Neuronal stem cell (in vitro differentiated cells): ENCODE data around the gene GPATCH8.

ENCODE experiments used
- DNase-seq: peaks from one replicate; pipeline ENCODE4 v3.0.0-alpha.2; 2013; ENCODE audit warnings: low spot score
- H2AFZ ChIP-seq: one replicate; pipeline ENCODE4 v1.6.1; 2013; ENCODE audit warnings: mild to moderate bottlenecking, low read length, inconsistent platforms
- H2AK5ac ChIP-seq: 2 replicates; pipeline ENCODE4 v1.6.1; 2013; ENCODE audit warnings: low read depth, mild to moderate bottlenecking, inconsistent platforms, low read length, moderate library complexity, mixed read lengths
- H2BK120ac ChIP-seq: 2 replicates; pipeline ENCODE4 v1.6.1; 2013; ENCODE audit warnings: low read depth, mild to moderate bottlenecking, inconsistent platforms, low read length, moderate library complexity, mixed read lengths
- H2BK12ac ChIP-seq: one replicate; pipeline ENCODE4 v1.6.1; 2013; ENCODE audit warnings: low read length, inconsistent platforms
- H2BK15ac ChIP-seq: 2 replicates; pipeline ENCODE4 v1.6.1; 2013; ENCODE audit warnings: mild to moderate bottlenecking, low read length, inconsistent platforms, mixed read lengths
- H2BK5ac ChIP-seq: one replicate; pipeline ENCODE4 v1.6.1; 2013; ENCODE audit warnings: inconsistent platforms, mild to moderate bottlenecking, low read length, moderate library complexity
- H3K14ac ChIP-seq: one replicate; pipeline ENCODE4 v1.6.1; 2013; ENCODE audit warnings: low read length, inconsistent platforms
- H3K18ac ChIP-seq: 2 replicates; pipeline ENCODE4 v1.6.1; 2013; ENCODE audit warnings: low read length, inconsistent platforms
- H3K23ac ChIP-seq: 2 replicates; pipeline ENCODE4 v1.6.1; 2013; ENCODE audit warnings: low read depth, mild to moderate bottlenecking, mixed read lengths, low read length, inconsistent platforms; ENCODE audit not compliant: poor library complexity
- H3K27ac ChIP-seq: replicated peaks from 3 replicates; pipeline ENCODE4 v1.5.1; 2013; ENCODE audit warnings: low read length, inconsistent platforms
- H3K27me3 ChIP-seq, 3 experiments: 2 replicates each; pipeline ENCODE4 v1.6.1; 2013; ENCODE audit warnings: low read length in 3 of 3, mild to moderate bottlenecking in 2 of 3, inconsistent platforms in 1 of 3, low read depth in 1 of 3, mixed read lengths in 1 of 3, moderate library complexity in 1 of 3; ENCODE audit not compliant: control insufficient read depth in 3 of 3, insufficient read depth in 3 of 3
- H3K36me3 ChIP-seq, 2 donors: replicated peaks in 1 of 2; 2 replicates each; pipeline ENCODE4 v1.6.1; 2013; ENCODE audit warnings: low read length in 2 of 2; ENCODE audit not compliant: control insufficient read depth in 2 of 2, insufficient read depth in 2 of 2
- H3K4ac ChIP-seq: 2 replicates; pipeline ENCODE4 v1.6.1; 2013; ENCODE audit warnings: inconsistent platforms, mild to moderate bottlenecking, low read length, moderate library complexity
- H3K4me1 ChIP-seq, 2 donors: 1 replicate in 1 of 2; 2 replicates in 1 of 2; pipeline ENCODE4 v1.6.1; 2013; ENCODE audit warnings: low read length in 2 of 2, low read depth in 1 of 2; ENCODE audit not compliant: control insufficient read depth in 2 of 2, insufficient read depth in 1 of 2
- H3K4me2 ChIP-seq: one replicate; pipeline ENCODE4 v1.6.1; 2013; ENCODE audit warnings: mild to moderate bottlenecking, low read length, inconsistent platforms; ENCODE audit not compliant: insufficient read depth, poor library complexity, severe bottlenecking
- H3K4me3 ChIP-seq, 2 donors: 2 replicates each; pipeline ENCODE4 v1.5.1; 2013; ENCODE audit warnings: low read length in 2 of 2, mild to moderate bottlenecking in 2 of 2, inconsistent platforms in 1 of 2, moderate library complexity in 1 of 2
- H3K79me1 ChIP-seq: one replicate; pipeline ENCODE4 v1.6.1; 2013; ENCODE audit warnings: low read depth, mild to moderate bottlenecking, inconsistent platforms, low read length, moderate library complexity
- H3K9ac ChIP-seq: one replicate; pipeline ENCODE4 v1.6.1; 2013; ENCODE audit warnings: mild to moderate bottlenecking, low read depth, low read length, inconsistent platforms; ENCODE audit not compliant: poor library complexity
- H3K9me3 ChIP-seq, 2 donors: replicated peaks in 1 of 2; 2 replicates each; pipeline versions ENCODE3 to v1.6.1; 2013; ENCODE audit warnings: low read length in 2 of 2, mild to moderate bottlenecking in 2 of 2, inconsistent platforms in 1 of 2, low read depth in 1 of 2, mixed read lengths in 1 of 2, moderate library complexity in 1 of 2; ENCODE audit not compliant: control insufficient read depth in 2 of 2, insufficient read depth in 1 of 2
- H4K8ac ChIP-seq: one replicate; pipeline ENCODE4 v1.6.1; 2013; ENCODE audit warnings: low read depth, mild to moderate bottlenecking, inconsistent platforms, low read length, moderate library complexity
- H4K91ac ChIP-seq: one replicate; pipeline ENCODE4 v1.6.1; 2013; ENCODE audit warnings: low read length, low read depth, mild to moderate bottlenecking, inconsistent platforms; ENCODE audit not compliant: poor library complexity
- WGBS, 2 donors: extraction: QIAGEN DNeasy Blood & Tissue Kit; methylation state at CpG; one replicate each; pipeline ENCODE4 v1.1.7; 2013; ENCODE audit warnings: missing lambda C conversion rate in 2 of 2, mixed read lengths in 1 of 2; ENCODE audit not compliant: insufficient read length in 2 of 2, insufficient replicate concordance in 1 of 2; ENCODE audit errors: extremely low coverage in 2 of 2; 5-methylcytosine and 5-hydroxymethylcytosine counted together

GPATCH8 gene

GRCh38 chr17:44363613-44364159 is 139.5 kb downstream of the GPATCH8 start, which contains the start of gene FAM171A2:
FAM171A2 (minus strand) TSS chr17:44363853; CDS start chr17:44363714, 139 bp downstream.
- H2AFZ ChIP-seq = peak within 1 kb of the TSS; percentile 91
- peak within 1 kb of the TSS; percentile 78 for H3K4ac ChIP-seq
- peak within 1 kb of the TSS; percentile 98 for H2BK5ac ChIP-seq
- peak within 1 kb of the TSS; percentile 81 for H3K4me2 ChIP-seq
- peak; percentile 75 for DNase-seq
- peak within 1 kb of the TSS; percentile 85 for H3K9ac ChIP-seq
- H3K27me3 ChIP-seq = peaks cover 0 to 19% (median 2%) of the 10 kb centered on the region in 3 experiments
- H3K14ac ChIP-seq = peak within 1 kb of the TSS; percentile 79
- peak within 1 kb of the TSS; percentile 84 to 97 for H3K4me3 ChIP-seq
- H3K23ac ChIP-seq = peak within 1 kb of the TSS; percentile 49
- H2AK5ac ChIP-seq = peak within 1 kb of the TSS; percentile 86
- no peaks in the 10 kb centered on the region for H3K9me3 ChIP-seq
- H3K79me1 ChIP-seq = peaks cover 21% of the 10 kb centered on the region
- H3K18ac ChIP-seq = peak within 1 kb of the TSS; percentile 95
- H2BK12ac ChIP-seq = no peak within 1 kb of the TSS
- no CpG with 5 or more reads among the region's 63 CpGs for WGBS, 2 donors
- peaks cover 0 to 16% of the 10 kb centered on the region in 2 donors for H3K36me3 ChIP-seq
- peaks cover 23% of the 10 kb centered on the region in 2 donors for H3K4me1 ChIP-seq
- peak within 1 kb of the TSS; percentile 71 for H3K27ac ChIP-seq
- H2BK15ac ChIP-seq = peak within 1 kb of the TSS; percentile 49
- no peak within 1 kb of the TSS for H4K91ac ChIP-seq
- H4K8ac ChIP-seq = peak within 1 kb of the TSS; percentile 48
- H2BK120ac ChIP-seq = peak within 1 kb of the TSS; percentile 43

GRCh38 chr17:44362949-44363612 is 140.1 kb downstream of the GPATCH8 start:
- Histone ChIP-seq H3K4ac (peak overlapping the region; percentile 78), H3K4me1 (peaks cover 23% of the 10 kb centered on the region in 2 donors), H3K9me3 (no peaks in the 10 kb centered on the region), H2BK5ac (peak overlapping the region; percentile 98), H4K8ac (peak overlapping the region; percentile 48), H2AFZ (peak overlapping the region; percentile 91), H3K14ac (peak overlapping the region; percentile 79), H2AK5ac (peak overlapping the region; percentile 86), H3K4me3 (peak overlapping the region; percentile 84 to 97), H3K9ac (peak overlapping the region; percentile 85), H3K23ac (peak overlapping the region; percentile 49), H3K36me3 (peaks cover 0 to 22% of the 10 kb centered on the region in 2 donors), H3K27me3 (peaks cover 0 to 19% (median 2%) of the 10 kb centered on the region in 3 experiments), H2BK12ac (no peak overlapping the region), H2BK120ac (peak overlapping the region; percentile 43), H3K27ac (peak overlapping the region; percentile 71), H2BK15ac (peak overlapping the region; percentile 49), H4K91ac (no peak overlapping the region), H3K4me2 (peak overlapping the region; percentile 81), H3K18ac (peak overlapping the region; percentile 95), H3K79me1 (peaks cover 21% of the 10 kb centered on the region)
- DNase-seq = no peak
- WGBS, 2 donors = no CpG with 5 or more reads among the region's 45 CpGs

GRCh38 chr17:44362459-44362948 is 140.7 kb downstream of the GPATCH8 start:
- Histone ChIP-seq H4K8ac (no peak overlapping the region), H3K14ac (no peak overlapping the region), H3K23ac (no peak overlapping the region), H3K9ac (peak overlapping the region; percentile 78), H3K27me3 (peaks cover 0 to 19% (median 2%) of the 10 kb centered on the region in 3 experiments), H2AFZ (no peak overlapping the region), H2BK15ac (peak overlapping the region; percentile 42), H3K9me3 (no peaks in the 10 kb centered on the region), H2BK5ac (peak overlapping the region; percentile 98), H3K4me2 (peak overlapping the region; percentile 81), H3K18ac (peak overlapping the region; percentile 49), H3K4ac (no peak overlapping the region), H3K4me1 (peaks cover 23% of the 10 kb centered on the region in 2 donors), H3K36me3 (peaks cover 2 to 27% of the 10 kb centered on the region in 2 donors), H3K79me1 (peaks cover 21% of the 10 kb centered on the region), H2AK5ac (peak overlapping the region; percentile 86), H2BK120ac (peak overlapping the region; percentile 43), H3K27ac (no peak overlapping the region), H2BK12ac (no peak overlapping the region), H3K4me3 (peak overlapping the region; percentile 84 to 97), H4K91ac (no peak overlapping the region)
- WGBS, 2 donors = no CpG with 5 or more reads among the region's 11 CpGs
- no peak for DNase-seq
